ENCODE results near the gene GUK1.

GUK1 gene

DNA sequence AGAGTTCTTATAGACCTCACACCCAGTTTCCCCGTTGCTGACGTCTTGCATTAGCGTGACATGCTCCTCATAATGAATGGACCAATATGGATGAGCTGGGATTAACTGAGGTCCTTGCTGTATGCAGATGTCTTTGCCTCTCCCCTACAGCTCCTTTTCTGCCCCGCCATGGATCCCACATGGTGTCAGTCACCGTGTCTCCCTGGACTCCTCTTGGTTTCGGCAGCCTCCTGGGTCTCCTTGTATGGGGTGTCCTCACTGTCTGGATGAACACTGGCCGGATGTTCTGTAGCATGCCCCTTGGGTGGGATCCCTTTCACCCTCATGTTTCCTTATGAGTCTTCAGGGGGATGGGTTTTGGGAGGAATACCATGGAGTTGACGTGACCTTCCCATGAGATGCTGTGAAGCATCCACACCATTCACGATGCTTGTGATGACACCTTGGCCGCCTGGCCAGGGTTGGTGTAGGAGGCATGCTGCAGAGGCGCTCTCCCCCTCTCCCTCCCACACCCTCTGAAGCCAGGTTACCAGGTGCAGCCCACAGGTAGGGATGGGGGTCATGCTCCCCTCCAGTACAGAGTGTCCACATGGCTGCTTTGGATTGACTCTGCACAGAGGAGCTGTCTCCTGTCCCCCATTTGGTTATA is 14.1 kb downstream of the GUK1 start:
- H3K36me3 ChIP-seq (ENCODE audit: control insufficient read depth, insufficient read depth, low read length, severe bottlenecking) = no peaks in the 10 kb centered on the region
- DNase-seq (ENCODE audit: low read depth) = no peak
- H3K4me1 ChIP-seq (ENCODE audit: control insufficient read depth, insufficient read depth, low read length) = peaks cover 23% of the 10 kb centered on the region
- no peak overlapping the region for H3K9ac ChIP-seq (ENCODE audit: low read length)
- H3K27me3 ChIP-seq (replicated peaks; ENCODE audit: control insufficient read depth, insufficient read depth, low read length) = no peaks in the 10 kb centered on the region
- no peaks in the 10 kb centered on the region for H3K9me3 ChIP-seq (ENCODE audit: control insufficient read depth, low read length)
- H3K4me3 ChIP-seq (ENCODE audit: low read length) = no peak overlapping the region

DNA sequence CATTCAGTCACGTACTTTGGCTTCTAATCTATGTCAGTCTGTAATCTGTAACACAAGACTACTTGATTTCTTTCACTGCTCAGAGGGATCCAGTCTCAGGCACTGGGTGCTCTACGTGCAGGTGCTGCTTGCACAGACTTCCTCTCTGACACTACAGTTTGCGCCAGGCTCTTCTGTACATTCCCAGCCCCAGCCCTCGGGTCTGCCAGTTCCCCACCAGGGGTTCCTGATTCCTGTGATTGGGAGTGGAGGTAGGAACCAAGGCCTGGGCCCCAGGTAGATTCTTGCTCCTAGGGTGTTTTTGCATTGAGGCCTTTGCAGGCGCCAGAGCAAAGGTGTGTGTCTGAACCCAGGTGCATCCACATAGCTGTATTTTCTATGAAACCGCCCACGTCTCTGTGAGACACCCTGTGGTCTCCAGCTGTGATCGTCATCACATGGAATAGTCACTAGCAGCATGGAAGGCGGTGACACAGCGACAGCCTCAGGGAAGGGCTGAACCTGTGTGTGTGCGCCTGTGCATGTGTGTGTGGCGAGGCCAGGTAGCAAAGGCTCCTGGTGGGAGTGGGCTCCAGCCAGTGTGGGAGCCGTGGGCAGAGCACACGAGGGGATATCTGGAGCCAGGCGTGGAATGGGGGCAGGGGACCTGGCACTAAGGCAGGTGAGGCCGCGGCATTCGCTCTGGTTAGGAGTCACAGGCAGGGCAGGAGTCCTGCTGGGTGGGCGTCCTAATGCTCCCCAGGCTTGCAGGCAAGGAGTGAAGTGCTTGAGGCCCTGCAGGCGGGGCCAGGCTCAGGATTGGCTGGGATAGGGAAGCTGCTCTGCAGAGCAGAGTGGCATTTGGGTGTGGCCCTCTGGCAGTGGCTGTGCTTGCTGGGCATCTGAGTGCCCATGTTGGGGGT is 14.8 kb downstream of the GUK1 start:
- DNase-seq (ENCODE audit: low read depth) = no peak
- Histone ChIP-seq H3K36me3 (ENCODE audit: control insufficient read depth, insufficient read depth, low read length, severe bottlenecking) (no peaks in the 10 kb centered on the region), H3K4me3 (ENCODE audit: low read length) (no peak overlapping the region), H3K4me1 (ENCODE audit: control insufficient read depth, insufficient read depth, low read length) (peaks cover 16% of the 10 kb centered on the region), H3K9me3 (ENCODE audit: control insufficient read depth, low read length) (no peaks in the 10 kb centered on the region), H3K27me3 (replicated peaks; ENCODE audit: control insufficient read depth, insufficient read depth, low read length) (no peaks in the 10 kb centered on the region), H3K9ac (ENCODE audit: low read length) (no peak overlapping the region)

DNA sequence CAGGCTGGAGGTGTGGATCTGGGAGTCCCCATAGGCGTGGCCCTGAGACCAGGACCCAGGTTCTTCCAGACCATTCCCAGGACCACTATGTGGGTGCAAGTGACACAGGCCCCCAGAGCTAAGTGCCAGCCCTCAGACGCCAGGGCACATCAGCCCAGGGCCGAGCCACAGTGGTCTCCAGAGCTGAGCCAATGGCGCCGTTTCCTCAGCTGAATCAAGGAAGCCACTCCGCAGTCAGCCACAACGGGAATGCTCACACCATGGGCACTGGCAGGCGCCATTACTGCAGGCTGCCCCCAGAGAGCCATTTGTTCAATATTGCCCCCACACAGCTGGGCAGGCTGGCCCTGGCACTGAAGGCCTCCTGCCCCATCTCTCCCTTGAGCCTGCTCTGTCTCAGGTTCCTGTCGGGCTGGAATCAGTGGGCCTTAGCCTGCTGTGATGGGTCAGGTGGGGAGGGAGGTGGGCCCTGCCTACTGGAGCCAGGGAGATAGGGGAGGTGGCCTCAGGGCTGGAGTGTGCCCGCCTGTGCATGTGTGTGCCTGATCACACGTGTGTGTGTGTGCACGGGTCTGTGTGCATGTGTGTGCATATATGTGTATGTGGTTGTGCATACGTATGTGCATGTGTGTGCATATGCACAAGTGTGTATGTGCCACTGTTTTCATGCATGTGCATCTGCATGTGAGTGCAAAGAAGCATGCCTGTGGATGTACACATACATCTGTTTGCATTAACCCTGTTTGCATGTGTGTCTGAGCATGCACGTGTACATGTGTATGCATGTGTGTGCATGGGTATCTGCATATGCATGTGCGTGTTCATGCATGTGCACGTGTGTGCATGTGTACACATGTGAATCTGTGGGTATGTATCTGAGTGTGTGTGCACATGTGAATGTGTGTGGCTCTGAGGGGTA is 15.8 kb downstream of the GUK1 start:
- H3K4me1 ChIP-seq (ENCODE audit: control insufficient read depth, insufficient read depth, low read length) = peaks cover 6% of the 10 kb centered on the region
- H3K27me3 ChIP-seq (replicated peaks; ENCODE audit: control insufficient read depth, insufficient read depth, low read length) = no peaks in the 10 kb centered on the region
- H3K4me3 ChIP-seq (ENCODE audit: low read length) = no peak overlapping the region
- H3K9ac ChIP-seq (ENCODE audit: low read length) = no peak overlapping the region
- DNase-seq (ENCODE audit: low read depth) = no peak
- no peaks in the 10 kb centered on the region for H3K9me3 ChIP-seq (ENCODE audit: control insufficient read depth, low read length)
- no peaks in the 10 kb centered on the region for H3K36me3 ChIP-seq (ENCODE audit: control insufficient read depth, insufficient read depth, low read length, severe bottlenecking)

DNA sequence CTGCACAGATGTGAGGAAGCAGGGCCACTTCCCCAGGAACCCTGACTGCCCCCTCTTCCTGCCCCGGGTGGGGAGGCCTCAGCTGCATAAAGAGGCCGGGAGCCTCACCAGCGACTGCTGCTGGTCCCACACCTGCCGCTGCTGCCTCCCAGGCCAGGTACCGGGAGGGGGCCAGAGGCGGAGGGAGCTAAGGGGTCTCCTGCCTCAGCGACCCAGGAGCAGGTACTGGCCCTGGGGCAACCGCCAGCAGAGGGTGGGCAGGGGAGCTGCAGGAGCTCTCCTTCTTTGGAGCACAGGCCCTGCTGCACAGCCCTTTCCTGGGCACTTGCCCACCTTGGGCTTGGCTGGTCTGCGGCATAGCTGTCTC is 16.4 kb downstream of the GUK1 start:
- H3K4me3 ChIP-seq (ENCODE audit: low read length) = no peak overlapping the region
- no peak overlapping the region for H3K9ac ChIP-seq (ENCODE audit: low read length)
- DNase-seq (ENCODE audit: low read depth) = no peak
- H3K4me1 ChIP-seq (ENCODE audit: control insufficient read depth, insufficient read depth, low read length) = peaks cover under 1% of the 10 kb centered on the region
- H3K9me3 ChIP-seq (ENCODE audit: control insufficient read depth, low read length) = no peaks in the 10 kb centered on the region
- H3K27me3 ChIP-seq (replicated peaks; ENCODE audit: control insufficient read depth, insufficient read depth, low read length) = no peaks in the 10 kb centered on the region
- no peaks in the 10 kb centered on the region for H3K36me3 ChIP-seq (ENCODE audit: control insufficient read depth, insufficient read depth, low read length, severe bottlenecking)

DNA sequence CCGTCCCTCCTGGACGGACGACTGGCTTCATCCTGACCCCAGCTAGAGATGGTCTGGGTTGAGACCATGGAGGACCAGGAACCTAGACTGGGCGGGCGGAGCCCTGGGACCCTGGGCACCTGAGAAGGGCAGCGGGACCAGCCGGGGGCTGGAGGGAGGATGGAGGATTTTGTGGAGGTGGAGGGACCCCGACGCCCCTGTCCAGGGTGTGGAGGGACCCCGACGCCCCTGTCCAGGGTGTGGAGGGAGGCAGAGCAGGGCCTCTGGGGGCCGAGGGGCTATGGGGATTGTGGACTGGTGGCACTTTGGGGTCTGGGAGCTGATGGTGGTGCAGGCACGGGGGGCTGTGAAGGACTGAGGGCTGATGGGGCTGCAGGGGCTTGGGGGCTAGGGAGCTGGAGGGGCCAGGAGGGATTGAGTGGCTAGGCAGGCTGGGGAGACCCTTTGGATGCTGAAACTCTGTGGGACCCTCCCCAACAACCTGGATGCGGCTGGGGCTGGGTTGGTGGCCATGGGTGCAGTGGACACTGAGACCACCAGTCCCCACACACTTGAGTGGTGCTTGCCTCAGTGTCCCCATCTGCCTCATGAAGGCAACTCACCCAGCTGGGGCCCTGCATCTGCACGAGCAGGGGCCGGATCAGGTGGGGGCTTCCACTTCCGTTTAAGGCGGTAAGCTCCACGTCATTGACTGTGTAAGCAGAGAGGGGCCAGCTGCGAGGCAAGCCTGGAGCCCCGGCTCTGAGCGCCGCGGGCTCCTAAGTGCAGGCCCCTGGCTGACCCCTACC is 17.1 kb downstream of the GUK1 start:
- Histone ChIP-seq H3K9ac (ENCODE audit: low read length) (no peak overlapping the region), H3K9me3 (ENCODE audit: control insufficient read depth, low read length) (no peaks in the 10 kb centered on the region), H3K4me3 (ENCODE audit: low read length) (no peak overlapping the region), H3K36me3 (ENCODE audit: control insufficient read depth, insufficient read depth, low read length, severe bottlenecking) (no peaks in the 10 kb centered on the region), H3K4me1 (ENCODE audit: control insufficient read depth, insufficient read depth, low read length) (no peaks in the 10 kb centered on the region), H3K27me3 (replicated peaks; ENCODE audit: control insufficient read depth, insufficient read depth, low read length) (no peaks in the 10 kb centered on the region)
- DNase-seq (ENCODE audit: low read depth) = no peak

DNA sequence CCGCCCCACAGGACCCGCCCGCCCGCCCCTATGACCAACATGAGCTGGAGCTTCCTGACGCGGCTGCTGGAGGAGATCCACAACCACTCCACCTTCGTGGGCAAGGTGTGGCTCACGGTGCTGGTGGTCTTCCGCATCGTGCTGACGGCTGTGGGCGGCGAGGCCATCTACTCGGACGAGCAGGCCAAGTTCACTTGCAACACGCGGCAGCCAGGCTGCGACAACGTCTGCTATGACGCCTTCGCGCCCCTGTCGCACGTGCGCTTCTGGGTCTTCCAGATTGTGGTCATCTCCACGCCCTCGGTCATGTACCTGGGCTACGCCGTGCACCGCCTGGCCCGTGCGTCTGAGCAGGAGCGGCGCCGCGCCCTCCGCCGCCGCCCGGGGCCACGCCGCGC is 17.6 kb downstream of the GUK1 start:
- Histone ChIP-seq H3K4me1 (ENCODE audit: control insufficient read depth, insufficient read depth, low read length) (peaks cover 6% of the 10 kb centered on the region), H3K27me3 (replicated peaks; ENCODE audit: control insufficient read depth, insufficient read depth, low read length) (no peaks in the 10 kb centered on the region), H3K9ac (ENCODE audit: low read length) (no peak overlapping the region), H3K9me3 (ENCODE audit: control insufficient read depth, low read length) (no peaks in the 10 kb centered on the region), H3K4me3 (ENCODE audit: low read length) (no peak overlapping the region), H3K36me3 (ENCODE audit: control insufficient read depth, insufficient read depth, low read length, severe bottlenecking) (no peaks in the 10 kb centered on the region)
- no peak for DNase-seq (ENCODE audit: low read depth)

DNA sequence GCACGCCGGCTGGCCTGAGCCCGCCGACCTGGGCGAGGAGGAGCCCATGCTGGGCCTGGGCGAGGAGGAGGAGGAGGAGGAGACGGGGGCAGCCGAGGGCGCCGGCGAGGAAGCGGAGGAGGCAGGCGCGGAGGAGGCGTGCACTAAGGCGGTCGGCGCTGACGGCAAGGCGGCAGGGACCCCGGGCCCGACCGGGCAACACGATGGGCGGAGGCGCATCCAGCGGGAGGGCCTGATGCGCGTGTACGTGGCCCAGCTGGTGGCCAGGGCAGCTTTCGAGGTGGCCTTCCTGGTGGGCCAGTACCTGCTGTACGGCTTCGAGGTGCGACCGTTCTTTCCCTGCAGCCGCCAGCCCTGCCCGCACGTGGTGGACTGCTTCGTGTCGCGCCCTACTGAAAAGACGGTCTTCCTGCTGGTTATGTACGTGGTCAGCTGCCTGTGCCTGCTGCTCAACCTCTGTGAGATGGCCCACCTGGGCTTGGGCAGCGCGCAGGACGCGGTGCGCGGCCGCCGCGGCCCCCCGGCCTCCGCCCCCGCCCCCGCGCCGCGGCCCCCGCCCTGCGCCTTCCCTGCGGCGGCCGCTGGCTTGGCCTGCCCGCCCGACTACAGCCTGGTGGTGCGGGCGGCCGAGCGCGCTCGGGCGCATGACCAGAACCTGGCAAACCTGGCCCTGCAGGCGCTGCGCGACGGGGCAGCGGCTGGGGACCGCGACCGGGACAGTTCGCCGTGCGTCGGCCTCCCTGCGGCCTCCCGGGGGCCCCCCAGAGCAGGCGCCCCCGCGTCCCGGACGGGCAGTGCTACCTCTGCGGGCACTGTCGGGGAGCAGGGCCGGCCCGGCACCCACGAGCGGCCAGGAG is 18.3 kb downstream of the GUK1 start:
- Histone ChIP-seq H3K36me3 (ENCODE audit: control insufficient read depth, insufficient read depth, low read length, severe bottlenecking) (no peaks in the 10 kb centered on the region), H3K4me1 (ENCODE audit: control insufficient read depth, insufficient read depth, low read length) (peaks cover 12% of the 10 kb centered on the region), H3K27me3 (replicated peaks; ENCODE audit: control insufficient read depth, insufficient read depth, low read length) (no peaks in the 10 kb centered on the region), H3K9ac (ENCODE audit: low read length) (no peak overlapping the region), H3K4me3 (ENCODE audit: low read length) (no peak overlapping the region), H3K9me3 (ENCODE audit: control insufficient read depth, low read length) (no peaks in the 10 kb centered on the region)
- DNase-seq (ENCODE audit: low read depth) = no peak

DNA sequence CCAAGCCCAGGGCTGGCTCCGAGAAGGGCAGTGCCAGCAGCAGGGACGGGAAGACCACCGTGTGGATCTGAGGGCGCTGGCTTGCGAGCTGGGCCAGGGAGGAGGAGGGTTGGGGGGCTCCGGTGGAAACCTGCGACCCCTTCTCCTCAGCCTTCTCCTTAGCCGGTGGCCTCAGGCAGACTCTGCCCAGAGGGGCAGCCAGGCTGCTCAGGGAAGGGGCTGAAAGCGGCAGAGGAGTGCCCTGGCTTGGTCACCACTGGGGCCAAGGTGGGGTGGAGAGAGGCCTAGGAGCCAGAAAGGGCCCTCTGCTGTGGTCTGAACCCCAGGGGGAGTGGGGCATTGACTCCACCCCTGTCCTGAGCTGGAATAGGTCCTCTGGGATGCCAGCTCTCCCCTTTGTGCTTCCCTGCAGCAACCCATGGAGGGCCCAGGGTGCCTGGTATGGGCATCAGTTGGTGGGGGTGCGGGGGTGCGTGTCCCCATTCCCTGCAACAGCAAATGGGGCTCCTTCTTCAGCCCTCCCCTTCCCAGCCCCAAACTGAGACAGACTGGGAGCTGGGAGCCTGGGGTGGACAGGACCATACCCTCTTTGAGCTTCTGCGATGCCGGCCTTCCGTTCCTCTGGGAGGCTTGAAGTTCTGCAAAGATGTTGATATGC is 19.1 kb downstream of the GUK1 start:
- Histone ChIP-seq H3K9me3 (ENCODE audit: control insufficient read depth, low read length) (no peaks in the 10 kb centered on the region), H3K27me3 (replicated peaks; ENCODE audit: control insufficient read depth, insufficient read depth, low read length) (no peaks in the 10 kb centered on the region), H3K9ac (ENCODE audit: low read length) (no peak overlapping the region), H3K4me1 (ENCODE audit: control insufficient read depth, insufficient read depth, low read length) (peaks cover 13% of the 10 kb centered on the region), H3K36me3 (ENCODE audit: control insufficient read depth, insufficient read depth, low read length, severe bottlenecking) (no peaks in the 10 kb centered on the region), H3K4me3 (ENCODE audit: low read length) (no peak overlapping the region)
- DNase-seq (ENCODE audit: low read depth) = no peak

DNA sequence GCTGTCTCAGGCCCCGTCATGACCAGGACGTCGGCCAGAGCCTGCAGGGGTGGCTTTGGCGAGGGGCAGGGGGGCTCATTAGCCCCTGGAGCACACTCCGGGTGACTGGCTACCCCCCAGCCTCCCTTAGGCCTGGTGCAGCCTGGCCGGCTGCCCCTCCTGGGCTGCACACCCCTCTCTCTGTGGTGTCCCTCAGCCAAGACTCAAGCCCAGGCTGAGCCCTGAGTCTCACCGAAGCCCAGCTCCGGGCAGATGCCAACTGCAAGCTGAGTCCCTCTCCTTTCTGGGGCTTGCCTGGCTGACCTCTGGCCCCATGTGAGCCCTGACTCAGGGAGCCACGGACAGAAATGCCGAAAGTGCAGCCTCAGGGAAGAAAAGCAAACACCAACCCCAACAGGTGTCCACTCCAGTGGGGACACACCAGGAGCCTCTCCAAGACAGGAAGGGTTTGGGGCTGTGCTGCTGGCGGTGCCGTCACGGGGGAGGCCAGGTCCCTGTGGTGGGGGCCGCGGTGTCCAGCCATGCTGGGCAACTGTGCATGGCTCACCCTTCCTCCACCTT is 20.2 kb downstream of the GUK1 start:
- peaks cover 13% of the 10 kb centered on the region for H3K4me1 ChIP-seq (ENCODE audit: control insufficient read depth, insufficient read depth, low read length)
- no peak for DNase-seq (ENCODE audit: low read depth)
- H3K9ac ChIP-seq (ENCODE audit: low read length) = no peak overlapping the region
- H3K27me3 ChIP-seq (replicated peaks; ENCODE audit: control insufficient read depth, insufficient read depth, low read length) = no peaks in the 10 kb centered on the region
- no peaks in the 10 kb centered on the region for H3K9me3 ChIP-seq (ENCODE audit: control insufficient read depth, low read length)
- no peak overlapping the region for H3K4me3 ChIP-seq (ENCODE audit: low read length)
- no peaks in the 10 kb centered on the region for H3K36me3 ChIP-seq (ENCODE audit: control insufficient read depth, insufficient read depth, low read length, severe bottlenecking)

Data from adipocyte (in vitro differentiated cells).